Large intestine (tissue), 3 donors: ENCODE measurements around the gene C14orf93. TPM values are rescaled to one million over a fixed set of nuclear protein-coding genes. Genes with fewer than 3 reads are reported as not detected.
"Not testable (repeated sequence)": the region's sequence is repeated elsewhere in the genome, so short reads cannot be mapped to it uniquely, and the experiment has no call there.

Experiments used
- DNase-seq, 2 donors: peaks; one replicate each; pipeline versions ENCODE4 v3.0.0 to v3.0.0-alpha.2; 2013
- H3K27ac ChIP-seq: one replicate; pipeline ENCODE4 v1.5.1; 2013; ENCODE audit warnings: low read length
- H3K27me3 ChIP-seq: 2 replicates; pipeline ENCODE4 v1.6.1; 2013; ENCODE audit warnings: low read length; ENCODE audit not compliant: control insufficient read depth, insufficient read depth
- H3K36me3 ChIP-seq: 2 replicates; pipeline ENCODE4 v1.6.1; 2013; ENCODE audit warnings: low read length; ENCODE audit not compliant: control insufficient read depth, insufficient read depth
- H3K4me1 ChIP-seq: one replicate; pipeline ENCODE4 v1.6.1; 2013; ENCODE audit warnings: low read length; ENCODE audit not compliant: control insufficient read depth, insufficient read depth
- H3K4me3 ChIP-seq: one replicate; pipeline ENCODE4 v1.5.1; 2013; ENCODE audit warnings: low read length
- H3K9me3 ChIP-seq: one replicate; pipeline ENCODE4 v1.6.1; 2013; ENCODE audit warnings: mild to moderate bottlenecking, low read depth, low read length, moderate library complexity; ENCODE audit not compliant: control insufficient read depth
- WGBS: methylation state at CpG from one replicate; pipeline ENCODE4 v1.1.5; 2013; ENCODE audit warnings: low lambda C conversion rate; ENCODE audit not compliant: insufficient coverage; 5-methylcytosine and 5-hydroxymethylcytosine counted together
- polyA plus RNA-seq: library from polyadenylated mRNA; unstranded; fragments of 120-200 nt; gene quantifications from one replicate; pipeline ENCODE4 v1.2.1, GENCODE V29; 2013

C14orf93 gene
- polyA plus RNA-seq, 1 donor, result 15.1 TPM

DNA sequence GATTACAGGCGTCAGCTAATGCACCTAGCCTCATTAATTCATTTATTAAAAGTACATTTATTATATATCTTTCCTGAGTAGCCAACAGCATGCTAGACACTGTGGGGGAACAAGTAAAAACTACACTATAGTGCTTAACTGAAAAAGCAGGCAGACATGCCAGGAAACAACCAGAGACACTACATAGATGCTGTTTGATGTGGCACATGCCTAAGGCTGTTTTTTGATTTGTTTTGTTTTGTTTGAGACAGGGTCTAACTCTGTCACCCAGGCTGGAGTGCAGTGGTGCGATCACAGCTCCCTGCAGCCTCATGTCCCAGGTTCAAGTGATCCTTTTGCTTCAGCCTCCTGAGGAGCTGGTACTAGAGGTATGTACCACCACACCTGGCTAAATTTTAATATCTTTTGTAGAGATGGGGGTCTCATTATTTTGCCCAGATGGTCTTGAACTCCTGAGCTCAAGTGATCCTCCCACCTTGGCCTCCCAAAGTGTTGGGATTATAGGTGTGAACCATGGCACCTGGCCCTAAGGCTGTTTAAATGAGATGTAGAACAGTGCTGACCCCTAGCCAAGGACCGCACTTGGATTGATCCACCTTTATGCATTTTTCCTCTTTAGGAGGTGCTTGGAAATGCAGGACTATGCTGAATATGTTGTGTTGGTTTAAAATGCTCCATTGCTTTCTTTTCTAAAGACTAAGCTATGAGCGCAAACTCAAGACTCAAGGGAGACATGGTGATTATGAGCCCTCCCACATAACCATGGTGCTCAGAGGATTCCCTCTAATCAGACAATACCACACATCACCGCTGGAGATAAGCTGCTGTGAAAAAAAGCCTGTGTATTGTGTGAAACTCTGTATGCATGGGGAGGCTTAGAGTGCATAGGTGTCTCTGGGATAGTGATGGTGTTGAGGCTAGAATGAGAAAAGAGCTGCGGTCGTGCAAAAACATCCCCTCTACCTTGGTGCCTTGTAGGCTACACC lies 10.5 kb upstream of the C14orf93 start:
- no CpG with 5 or more reads among the region's 7 CpGs for WGBS
- H3K9me3 ChIP-seq, result no peaks in the 10 kb centered on the region
- no peak for DNase-seq
- H3K27ac ChIP-seq, result no peak overlapping the region
- no peak overlapping the region for H3K4me3 ChIP-seq
- H3K4me1 ChIP-seq, result peaks cover 10% of the 10 kb centered on the region
- no peaks in the 10 kb centered on the region for H3K27me3 ChIP-seq
- H3K36me3 ChIP-seq, result no peaks in the 10 kb centered on the region

DNA sequence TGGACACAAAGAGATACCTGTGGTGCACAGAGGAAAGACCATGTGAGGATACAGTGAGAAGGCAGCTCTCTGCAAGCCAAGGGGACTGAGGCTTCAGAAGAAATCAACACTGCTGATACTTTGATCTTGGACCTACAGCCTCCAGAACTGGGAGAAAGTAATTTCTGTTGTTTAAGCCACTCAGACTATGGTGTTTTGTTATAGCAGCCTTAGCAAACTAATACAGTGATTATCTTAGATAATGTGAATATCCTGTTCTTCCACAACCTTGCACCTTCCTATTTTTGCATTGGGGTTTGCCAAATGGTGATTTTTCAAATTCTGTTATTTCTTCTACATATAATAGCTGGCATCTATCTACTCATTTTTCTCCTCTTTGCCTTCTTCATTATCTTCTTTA lies 8.2 kb upstream of the C14orf93 start:
- H3K27ac ChIP-seq, result no peak overlapping the region
- H3K27me3 ChIP-seq, result no peaks in the 10 kb centered on the region
- no peaks in the 10 kb centered on the region for H3K9me3 ChIP-seq
- no peak overlapping the region for H3K4me3 ChIP-seq
- no peaks in the 10 kb centered on the region for H3K36me3 ChIP-seq
- no peak for DNase-seq
- H3K4me1 ChIP-seq, result no peaks in the 10 kb centered on the region

DNA sequence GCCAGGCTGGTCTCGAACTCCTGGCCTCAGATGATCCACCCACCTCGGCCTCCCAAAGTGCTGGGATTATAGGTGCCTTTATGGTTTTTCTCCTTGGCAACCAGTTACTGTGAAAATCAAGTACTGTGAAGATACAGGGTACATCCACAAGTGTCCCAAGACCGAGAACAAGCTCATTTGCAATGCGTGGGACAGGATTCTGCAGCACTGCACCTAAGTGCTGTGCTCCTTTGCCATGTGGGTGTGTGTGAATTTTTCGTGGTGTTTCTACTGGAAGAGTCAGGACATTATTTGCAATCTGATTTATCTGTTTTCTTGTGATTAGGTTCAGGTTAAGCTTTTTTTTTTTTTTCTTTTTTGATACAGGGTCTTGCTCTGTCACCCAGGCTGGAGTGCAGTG lies 7.1 kb upstream of the C14orf93 start:
- Histone ChIP-seq H3K4me3 (no peak overlapping the region), H3K27me3 (no peaks in the 10 kb centered on the region), H3K27ac (no peak overlapping the region), H3K4me1 (no peaks in the 10 kb centered on the region), H3K36me3 (no peaks in the 10 kb centered on the region), H3K9me3 (no peaks in the 10 kb centered on the region)
- WGBS, result no CpG with 5 or more reads among the region's 5 CpGs
- DNase-seq, result no peak

DNA sequence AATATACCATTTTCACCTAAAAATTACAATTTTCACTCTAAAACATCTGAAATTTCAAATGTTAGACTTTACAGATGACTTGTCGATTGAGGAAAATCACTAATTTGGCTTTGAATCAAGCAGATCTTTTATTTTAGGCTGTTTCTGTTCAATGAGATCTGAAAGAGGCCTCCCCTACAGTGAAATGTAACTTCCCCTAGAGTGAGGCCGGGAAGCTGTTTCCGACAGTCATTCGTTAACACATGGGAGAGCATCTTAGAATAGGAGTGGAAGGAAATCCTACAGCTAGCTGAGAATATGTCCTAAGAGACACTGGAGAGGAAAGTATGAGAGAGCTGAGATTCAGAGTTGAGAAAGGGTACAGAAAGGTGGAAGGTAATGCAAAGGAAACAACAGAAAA lies 5.7 kb upstream of the C14orf93 start:
- Histone ChIP-seq H3K27me3 (no peaks in the 10 kb centered on the region), H3K4me3 (no peak overlapping the region), H3K4me1 (no peaks in the 10 kb centered on the region), H3K36me3 (no peaks in the 10 kb centered on the region), H3K9me3 (no peaks in the 10 kb centered on the region), H3K27ac (no peak overlapping the region)
- no peak for DNase-seq
- WGBS, result no CpG with 5 or more reads among the region's 4 CpGs

DNA sequence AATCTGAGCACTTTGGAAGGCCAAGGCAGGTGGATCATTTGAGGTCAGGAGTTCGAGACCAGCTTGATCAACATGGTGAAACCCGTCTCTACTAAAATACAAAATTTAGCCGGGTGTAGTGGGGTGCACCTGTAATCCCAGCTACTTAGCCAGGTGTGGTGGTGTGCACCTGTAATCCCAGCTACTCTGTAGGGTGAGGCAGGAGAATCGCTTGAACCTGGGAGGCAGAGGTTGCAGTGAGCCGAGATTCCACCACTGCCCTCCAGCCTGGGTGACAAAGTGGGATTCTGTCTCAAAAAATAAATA lies 3.8 kb upstream of the C14orf93 start:
- not testable (repeated sequence) for DNase-seq, H3K36me3 ChIP-seq, H3K27ac ChIP-seq, H3K9me3 ChIP-seq, H3K27me3 ChIP-seq, H3K4me1 ChIP-seq, H3K4me3 ChIP-seq
- WGBS, result 100% methylated on average over 1 of the region's 5 CpGs

DNA sequence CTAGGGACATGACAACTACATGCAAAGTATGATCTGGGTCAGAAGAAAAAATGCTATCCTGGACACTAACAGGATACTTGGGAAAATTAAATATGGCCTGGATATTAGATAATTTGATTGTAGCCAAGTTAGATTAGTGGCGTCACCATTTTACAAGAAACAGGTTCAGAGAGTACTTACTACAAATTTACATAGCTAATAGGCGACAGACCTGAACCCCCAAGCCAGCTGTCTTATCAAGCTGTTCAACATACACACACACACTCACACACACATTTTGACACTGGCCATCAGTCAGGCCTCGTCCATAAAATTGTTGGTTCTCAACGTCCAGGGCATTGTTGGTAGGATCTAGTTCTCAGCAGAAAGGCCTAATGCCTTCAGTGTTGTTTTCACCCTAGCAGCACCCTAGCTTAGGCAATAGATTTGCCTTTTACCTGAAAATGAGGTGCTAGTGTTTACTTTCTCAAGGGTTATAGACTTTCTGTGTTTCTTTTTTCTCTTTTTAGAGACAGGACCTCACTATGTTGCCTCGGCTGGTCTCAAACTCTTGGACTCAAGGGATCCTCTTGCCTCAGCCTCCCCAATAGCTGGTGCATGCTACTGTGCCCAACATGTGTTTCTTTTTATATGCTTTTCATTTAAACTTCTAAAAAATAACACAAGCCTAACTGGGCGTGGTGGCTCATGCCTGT lies 3.3 kb upstream of the C14orf93 start:
- no CpG with 5 or more reads among the region's 6 CpGs for WGBS
- DNase-seq, result no peak
- Histone ChIP-seq H3K27ac (no peak overlapping the region), H3K27me3 (no peaks in the 10 kb centered on the region), H3K4me1 (peaks cover 3% of the 10 kb centered on the region), H3K9me3 (no peaks in the 10 kb centered on the region), H3K36me3 (no peaks in the 10 kb centered on the region), H3K4me3 (no peak overlapping the region)

DNA sequence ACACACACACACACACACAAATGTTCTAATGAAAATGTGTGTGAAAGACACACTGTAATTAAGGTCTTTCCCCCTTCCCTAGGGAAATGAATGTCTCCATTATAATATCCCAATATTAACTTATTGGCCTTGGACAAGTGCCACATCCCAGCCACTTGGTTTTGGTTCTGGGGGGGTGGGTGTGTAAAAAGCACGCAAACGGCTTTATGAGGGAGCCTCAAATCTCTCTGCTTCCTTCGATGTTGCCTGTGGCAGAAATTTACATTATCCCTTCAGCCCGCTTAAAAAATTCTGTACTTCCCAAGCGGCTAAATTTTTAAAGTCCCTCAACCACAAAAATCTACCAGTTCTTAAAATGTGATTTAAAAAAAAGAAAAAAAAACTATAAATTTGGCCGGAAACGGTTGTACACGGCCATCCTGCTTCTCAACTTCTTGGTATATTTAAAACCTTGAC lies 432 bp downstream of the C14orf93 start:
- Histone ChIP-seq H3K4me1 (peaks cover 8% of the 10 kb centered on the region), H3K4me3 (peak overlapping the region; percentile 61), H3K27ac (peak overlapping the region; percentile 82), H3K9me3 (no peaks in the 10 kb centered on the region), H3K36me3 (no peaks in the 10 kb centered on the region), H3K27me3 (no peaks in the 10 kb centered on the region)
- DNase-seq, result no peak
- WGBS, result 36% methylated on average over 5 of the region's 8 CpGs

DNA sequence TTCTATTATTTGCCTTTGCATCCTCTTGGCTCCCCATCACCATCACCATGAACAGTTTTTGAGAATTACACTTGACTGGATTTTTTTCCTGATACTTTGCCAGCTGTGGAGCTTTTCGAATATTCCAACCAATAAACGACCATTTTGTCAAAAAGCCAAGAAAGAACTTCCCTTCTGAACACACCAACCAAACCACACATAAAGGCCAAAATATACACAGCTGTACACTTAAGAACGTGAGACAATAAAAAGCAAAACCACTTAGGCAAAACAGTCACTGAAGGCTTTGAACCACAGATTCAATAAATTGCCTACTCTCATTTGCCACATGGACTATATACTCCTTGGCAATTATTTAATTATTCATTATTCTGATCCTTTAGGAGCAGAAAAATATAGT lies 1.1 kb downstream of the C14orf93 start:
- WGBS, result no CpG with 5 or more reads among the region's 3 CpGs
- H3K27ac ChIP-seq, result no peak overlapping the region

DNA sequence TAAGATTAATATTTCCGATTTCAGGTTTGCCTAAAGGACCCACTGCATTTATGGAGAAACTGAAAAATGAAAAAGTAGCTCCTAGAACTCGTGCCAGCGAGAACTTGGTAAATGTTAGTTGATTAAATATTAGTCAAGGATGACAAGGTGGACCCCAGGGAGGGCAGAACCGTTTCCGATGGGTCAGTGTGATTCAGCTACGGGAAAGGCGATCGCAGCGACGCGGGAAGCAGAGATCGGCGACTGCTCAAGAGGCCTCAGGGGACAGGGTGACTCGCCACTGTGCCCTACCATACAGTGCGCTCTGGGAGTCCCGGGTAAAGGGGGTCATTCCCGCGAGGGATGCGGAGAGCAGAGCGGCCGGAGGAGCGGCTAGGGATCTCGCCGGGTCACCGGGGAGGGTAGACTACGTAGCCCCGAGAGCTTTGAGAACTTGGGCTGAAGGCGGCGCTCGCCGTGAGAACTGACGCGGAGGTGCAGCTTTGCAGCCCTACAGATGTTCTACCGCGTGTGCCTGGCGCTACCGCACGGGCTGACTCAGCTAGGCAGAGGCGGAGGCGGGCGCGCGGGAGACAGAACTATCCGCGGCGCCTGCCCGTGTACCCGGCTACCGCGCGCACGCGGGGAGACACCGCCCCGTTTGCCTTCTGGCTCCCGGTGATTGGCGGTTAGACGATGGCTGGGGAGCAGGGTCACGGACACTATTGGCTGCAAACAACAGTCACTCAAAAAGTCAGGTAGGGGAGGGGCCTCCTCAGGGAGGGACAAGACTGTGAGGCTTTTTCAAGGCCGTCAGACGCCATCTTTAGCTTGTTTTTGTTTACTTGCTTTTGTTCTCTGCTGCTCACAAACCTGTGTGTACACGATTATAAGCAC lies 3.2 kb downstream of the C14orf93 start:
- Histone ChIP-seq H3K4me3 (peak overlapping the region; percentile 66), H3K27ac (peak overlapping the region; percentile 88), H3K36me3 (no peaks in the 10 kb centered on the region), H3K4me1 (peaks cover 8% of the 10 kb centered on the region), H3K9me3 (no peaks in the 10 kb centered on the region), H3K27me3 (no peaks in the 10 kb centered on the region)
- 0% methylated on average over 1 of the region's 62 CpGs for WGBS
- peak; percentile 98 to 99 for DNase-seq

More for the DNA sequence above, 1.1 kb downstream of the C14orf93 start:
- Histone ChIP-seq H3K27me3 (no peaks in the 10 kb centered on the region), H3K4me3 (no peak overlapping the region), H3K9me3 (no peaks in the 10 kb centered on the region), H3K36me3 (no peaks in the 10 kb centered on the region), H3K4me1 (peaks cover 8% of the 10 kb centered on the region)
- no peak for DNase-seq

DNA sequence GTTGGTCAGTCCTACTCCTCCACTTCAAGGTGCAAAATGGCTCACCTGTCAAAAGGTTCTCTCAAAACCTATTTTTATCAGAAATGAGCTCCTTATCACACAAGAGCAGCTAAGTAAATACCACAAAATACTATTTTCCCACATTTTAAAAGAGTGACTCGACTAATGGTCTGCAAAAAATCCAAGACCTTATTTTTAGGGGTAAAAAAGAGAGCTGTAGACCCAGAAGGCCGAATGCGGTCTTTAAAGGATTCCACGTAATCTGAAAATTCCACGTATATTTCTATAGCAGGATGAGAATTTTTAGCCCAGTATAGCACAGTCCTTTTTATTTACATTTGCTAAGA lies 3.8 kb downstream of the C14orf93 start:
- H3K9me3 ChIP-seq, result no peaks in the 10 kb centered on the region
- H3K4me3 ChIP-seq, result peak overlapping the region; percentile 66
- H3K27ac ChIP-seq, result peak overlapping the region; percentile 88
- H3K4me1 ChIP-seq, result peaks cover 8% of the 10 kb centered on the region
- H3K36me3 ChIP-seq, result no peaks in the 10 kb centered on the region
- 80% methylated on average over 2 of the region's 5 CpGs for WGBS
- no peak for DNase-seq
- no peaks in the 10 kb centered on the region for H3K27me3 ChIP-seq
